Endothelial cell of umbilical vein (primary cell): ENCODE results near the gene SERGEF.

Source experiments
- CTCF ChIP-seq, 2 donors: IDR thresholded peaks; 1 replicate in 1 of 2; 2 replicates in 1 of 2; pipeline ENCODE4 v1.5.1; 2011; ENCODE audit warnings: low read length in 2 of 2, mild to moderate bottlenecking in 2 of 2, moderate library complexity in 2 of 2, control low read depth in 1 of 2, inconsistent platforms in 1 of 2, low read depth in 1 of 2; ENCODE audit not compliant: insufficient read depth in 1 of 2; ENCODE audit errors: extremely low read depth in 1 of 2
- EZH2 ChIP-seq: IDR thresholded peaks from 2 replicates; pipeline ENCODE4 v1.6.1; 2012; ENCODE audit warnings: borderline replicate concordance, low read depth, mild to moderate bottlenecking, moderate library complexity, low read length, inconsistent platforms; ENCODE audit not compliant: severe bottlenecking
- JUN ChIP-seq: IDR thresholded peaks from 2 replicates; pipeline ENCODE4 v1.6.1; 2011; ENCODE audit warnings: borderline replicate concordance, low read depth; ENCODE audit not compliant: insufficient read length, insufficient read depth
- MAX ChIP-seq: IDR thresholded peaks from 2 replicates; pipeline ENCODE4 v1.6.1; 2011; ENCODE audit not compliant: insufficient read depth, insufficient read length
- POLR2A ChIP-seq: IDR thresholded peaks from 2 replicates; pipeline ENCODE4 v1.6.1; 2012; ENCODE audit warnings: low read depth, mild to moderate bottlenecking, control low read depth, low read length

GRCh38 chr11:17861036-17861755 is 151.7 kb downstream of the SERGEF start:
- TF ChIP-seq CTCF (IDR thresholded peaks at IDR 0.05; ENCODE audit: extremely low read depth in 1 of 2, insufficient read depth in 1 of 2, low read depth in 1 of 2, low read length in 2 of 2) (no peak), EZH2 (no peak), POLR2A (no peak), JUN (no peak), MAX (no peak)
